Ovary (tissue), 9 donors: ENCODE measurements around the gene TFAP2B. TPM values are rescaled to one million over a fixed set of nuclear protein-coding genes. Genes with fewer than 3 reads are reported as not detected.

Source experiments
- DNase-seq, 5 donors: peaks; one replicate each; pipeline ENCODE4 v3.0.0-alpha.2; 2019 to 2020
- H3K27ac ChIP-seq, 2 donors: fragments of 200-600 bp; one replicate each; pipeline versions ENCODE4 v1.5.1 to v1.8.0; 2019 to 2022
- H3K27me3 ChIP-seq: fragments of 200-600 bp; one replicate; pipeline ENCODE4 v1.8.0; 2022
- H3K36me3 ChIP-seq: fragments of 200-600 bp; sonication (generic); one replicate; pipeline ENCODE4 v1.5.1; 2019
- H3K4me1 ChIP-seq: one replicate; pipeline ENCODE4 v1.8.1; 2013; ENCODE audit warnings: mild to moderate bottlenecking, moderate library complexity; ENCODE audit not compliant: insufficient read depth
- H3K4me3 ChIP-seq: fragments of 200-600 bp; sonication (generic); one replicate; pipeline ENCODE4 v1.5.1; 2017
- H3K9me3 ChIP-seq, 2 donors: fragments of 200-600 bp in 1 of 2; sonication (generic) in 1 of 2; one replicate each; pipeline versions ENCODE4 v1.5.1 to v1.8.1; 2013 to 2019; ENCODE audit warnings: mild to moderate bottlenecking in 1 of 2, moderate library complexity in 1 of 2
- EP300 ChIP-seq: sonication (generic); formaldehyde crosslinking; IDR thresholded peaks from one replicate; pipeline ENCODE4 v1.6.1; 2017; ENCODE audit warnings: antibody characterized with exemption
- POLR2A ChIP-seq: fragments of 450-650 bp; IDR thresholded peaks from one replicate; pipeline ENCODE4 v1.6.1; 2017; ENCODE audit warnings: antibody characterized with exemption, mild to moderate bottlenecking, moderate library complexity
- WGBS, 3 donors: extraction: QIAGEN DNeasy Blood & Tissue Kit in 1 of 3; methylation state at CpG; one replicate each; pipeline versions ENCODE4 v1.1.5 to v1.1.7; 2013 to 2017; 5-methylcytosine and 5-hydroxymethylcytosine counted together
- intact Hi-C, 4 donors: fragments of 100-400 bp; cut with DNase I; formaldehyde crosslinking; loops; one replicate each; pipeline versions ENCODE4 v1.11.0 to v1.15.1; 2022 to 2023
- polyA plus RNA-seq, 2 donors: library from polyadenylated mRNA; stranded (reverse); fragments of 200-250 nt in 1 of 2; fragments of 350-450 nt in 1 of 2; fragmentation: Illumina TruSeq in 1 of 2; extraction: RNeasy Lipid Tissue Mini Kit (QIAGEN cat#74804) in 1 of 2; gene quantifications; one replicate each; pipeline ENCODE4 v1.2.3, GENCODE V29; 2013 to 2014
- total RNA-seq, 7 donors: library from RNA; depleted of rRNA in 2 of 7; stranded (reverse); fragments of >200 nt in 2 of 7; fragmentation: NEBNext Ultra II Directional in 3 of 7; extraction: Animal tissue kit (Norgen Biotek cat#: 25700) in 3 of 7; gene quantifications; one replicate each; pipeline versions ENCODE4 v1.1.0 to v1.2.4, GENCODE V29; 2016 to 2023
- TF ChIP-seq, protein P1 (sequence below), 3 donors: fragments of 450-650 bp in 2 of 3; fragments of 200-600 bp in 1 of 3; IDR thresholded peaks; one replicate each; pipeline versions ENCODE4 v1.5.1 to v1.8.0; 2016 to 2022; ENCODE audit warnings: antibody characterized with exemption in 3 of 3, mild to moderate bottlenecking in 1 of 3
- donor health status: DM: no; HTN: no; CAD: no; lungs with moderate emphysema.
- donor health status: DM: no; HTN: no; CAD: no.
- donor health status: Bipolar disorder and iron deficiency.
- donor health status: DM: yes; HTN: yes; CAD: no.
- donor health status: DM: no; HTN: no; CAD: no.
- donor health status: DM: yes; HTN: yes; CAD: no.

Gene TFAP2B
- total and polyA plus RNA-seq, 9 donors, result not detected

DNA sequence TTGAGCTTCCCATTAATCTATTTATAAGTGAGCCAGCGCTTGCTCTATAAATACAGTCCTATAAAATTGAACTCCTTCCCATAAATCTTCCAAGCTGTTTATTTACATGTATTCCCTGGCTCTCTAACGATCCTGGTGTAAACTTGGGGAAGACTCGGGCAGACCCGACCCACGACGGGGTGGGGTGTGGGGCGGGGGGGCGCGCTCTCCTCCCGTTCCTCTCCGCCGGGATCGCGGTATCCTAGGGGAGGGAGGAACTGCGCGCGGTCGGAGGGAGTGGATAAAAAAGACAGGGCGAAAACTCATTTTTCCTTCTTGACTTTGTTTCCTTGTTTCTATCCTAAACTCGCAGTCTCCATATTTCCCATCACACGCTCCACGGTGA, 31.1 kb downstream of the TFAP2B start:
- DNase-seq, result no peak
- TF ChIP-seq, protein P1, sequence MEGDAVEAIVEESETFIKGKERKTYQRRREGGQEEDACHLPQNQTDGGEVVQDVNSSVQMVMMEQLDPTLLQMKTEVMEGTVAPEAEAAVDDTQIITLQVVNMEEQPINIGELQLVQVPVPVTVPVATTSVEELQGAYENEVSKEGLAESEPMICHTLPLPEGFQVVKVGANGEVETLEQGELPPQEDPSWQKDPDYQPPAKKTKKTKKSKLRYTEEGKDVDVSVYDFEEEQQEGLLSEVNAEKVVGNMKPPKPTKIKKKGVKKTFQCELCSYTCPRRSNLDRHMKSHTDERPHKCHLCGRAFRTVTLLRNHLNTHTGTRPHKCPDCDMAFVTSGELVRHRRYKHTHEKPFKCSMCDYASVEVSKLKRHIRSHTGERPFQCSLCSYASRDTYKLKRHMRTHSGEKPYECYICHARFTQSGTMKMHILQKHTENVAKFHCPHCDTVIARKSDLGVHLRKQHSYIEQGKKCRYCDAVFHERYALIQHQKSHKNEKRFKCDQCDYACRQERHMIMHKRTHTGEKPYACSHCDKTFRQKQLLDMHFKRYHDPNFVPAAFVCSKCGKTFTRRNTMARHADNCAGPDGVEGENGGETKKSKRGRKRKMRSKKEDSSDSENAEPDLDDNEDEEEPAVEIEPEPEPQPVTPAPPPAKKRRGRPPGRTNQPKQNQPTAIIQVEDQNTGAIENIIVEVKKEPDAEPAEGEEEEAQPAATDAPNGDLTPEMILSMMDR (IDR thresholded peaks at IDR 0.05), result no peak
- TF ChIP-seq POLR2A (no peak), EP300 (no peak)
- Histone ChIP-seq H3K27ac (no peak overlapping the region), H3K9me3 (peaks cover 0 to 3% of the 10 kb centered on the region in 2 donors), H3K27me3 (no peaks in the 10 kb centered on the region), H3K36me3 (no peaks in the 10 kb centered on the region), H3K4me1 (no peaks in the 10 kb centered on the region), H3K4me3 (no peak overlapping the region)
- 0 to 2% (median 1%) methylated on average over 22 of the region's 22 CpGs for WGBS, 3 donors
- intact Hi-C loops, result no loop called here

DNA sequence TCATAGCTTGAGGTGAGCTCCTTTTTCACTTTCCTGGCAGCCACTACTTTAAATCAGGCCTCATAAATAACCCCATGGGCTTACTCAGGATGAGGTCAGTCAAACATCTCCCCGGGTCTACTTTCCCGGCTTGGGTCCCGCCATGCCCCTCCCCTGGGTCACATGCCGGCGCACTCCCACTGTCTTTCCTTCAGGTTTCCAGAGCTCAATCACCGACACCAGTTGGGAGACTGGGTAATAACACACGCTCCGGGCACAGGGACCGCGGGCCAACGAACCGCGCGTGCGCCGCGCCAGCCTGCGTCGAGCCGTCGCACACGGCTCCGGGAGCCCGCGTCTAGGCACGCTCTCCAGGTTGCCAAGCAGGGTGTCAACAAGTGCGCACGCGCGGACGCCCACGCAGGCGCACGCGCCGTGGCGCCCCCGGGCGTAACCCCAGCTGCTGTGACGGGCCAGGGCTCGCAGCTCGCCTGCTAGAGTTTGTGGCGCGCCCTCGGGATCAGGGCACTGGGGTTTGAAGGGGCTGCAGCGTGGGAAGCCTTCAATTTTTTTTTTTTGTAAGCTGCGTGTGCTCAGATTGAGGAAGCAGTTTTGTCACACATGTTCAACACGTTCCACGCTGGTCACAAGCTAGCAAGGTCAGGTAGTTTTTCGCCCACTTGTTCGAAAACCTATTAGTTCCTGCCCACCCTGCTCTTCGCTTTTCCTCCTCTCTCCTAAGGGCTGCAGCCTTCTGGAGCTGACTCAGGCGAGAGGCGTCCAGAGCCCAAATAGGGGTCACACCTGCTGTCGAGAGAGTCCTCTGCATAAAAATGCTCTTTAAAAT, 31.8 kb downstream of the TFAP2B start:
- 1 to 3% (median 2%) methylated on average over 41 to 55 of the region's 55 CpGs for WGBS, 3 donors
- H3K4me3 ChIP-seq, result no peak overlapping the region
- peaks cover 0 to 3% of the 10 kb centered on the region in 2 donors for H3K9me3 ChIP-seq
- no peaks in the 10 kb centered on the region for H3K4me1 ChIP-seq
- H3K36me3 ChIP-seq, result no peaks in the 10 kb centered on the region
- TF ChIP-seq EP300 (no peak), POLR2A (no peak)
- TF ChIP-seq, protein P1 (IDR thresholded peaks at IDR 0.05), result no peak
- DNase-seq, result no peak
- intact Hi-C loops, result no loop called here
- H3K27ac ChIP-seq, result no peak overlapping the region
- H3K27me3 ChIP-seq, result no peaks in the 10 kb centered on the region

DNA sequence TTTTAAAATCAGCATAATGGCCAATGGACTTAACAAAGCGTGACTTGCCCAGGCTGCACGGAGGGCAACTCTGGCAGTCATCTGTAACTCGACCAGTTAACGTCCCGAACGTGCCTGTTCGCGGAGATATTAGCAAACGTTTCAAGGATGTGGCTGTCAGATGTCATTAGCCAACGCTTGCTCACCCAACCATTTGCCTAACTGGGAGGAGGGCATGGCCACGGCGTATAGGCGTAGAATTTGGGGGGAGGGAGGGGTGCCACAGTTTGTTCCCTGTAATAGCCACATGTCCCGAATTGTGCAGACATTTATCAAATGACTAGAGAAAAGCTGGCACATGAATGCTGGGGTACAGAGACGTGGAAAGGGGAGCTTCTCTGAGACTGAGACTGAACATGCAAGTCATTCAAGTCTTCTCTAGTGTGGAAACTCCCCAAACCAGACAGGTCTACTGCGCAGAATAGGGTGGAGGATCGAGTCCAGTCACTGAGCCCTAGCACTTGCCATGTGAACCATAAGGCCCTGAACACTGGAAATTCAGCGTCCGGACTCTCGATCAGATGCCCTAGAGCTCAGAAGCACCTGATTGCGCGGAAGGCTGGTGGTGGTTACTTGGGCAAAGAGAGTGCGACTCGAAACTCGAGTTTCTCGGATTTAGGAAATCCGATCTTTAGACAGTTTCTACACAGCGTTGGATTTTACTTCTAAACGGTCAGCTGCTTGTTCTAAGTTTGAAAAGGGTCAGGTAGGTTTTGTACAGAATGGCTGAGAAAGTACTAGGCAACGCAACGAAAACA, 32.6 kb downstream of the TFAP2B start:
- H3K27ac ChIP-seq, result no peak overlapping the region
- intact Hi-C loops, result no loop called here
- H3K9me3 ChIP-seq, result no peaks in the 10 kb centered on the region
- DNase-seq, result no peak
- H3K4me3 ChIP-seq, result no peak overlapping the region
- H3K27me3 ChIP-seq, result no peaks in the 10 kb centered on the region
- H3K36me3 ChIP-seq, result no peaks in the 10 kb centered on the region
- TF ChIP-seq, protein P1 (IDR thresholded peaks at IDR 0.05), result no peak
- no peak for TF ChIP-seq POLR2A
- TF ChIP-seq EP300, result no peak
- 4 to 8% (median 5%) methylated on average over 31 of the region's 31 CpGs for WGBS, 3 donors
- no peaks in the 10 kb centered on the region for H3K4me1 ChIP-seq

DNA sequence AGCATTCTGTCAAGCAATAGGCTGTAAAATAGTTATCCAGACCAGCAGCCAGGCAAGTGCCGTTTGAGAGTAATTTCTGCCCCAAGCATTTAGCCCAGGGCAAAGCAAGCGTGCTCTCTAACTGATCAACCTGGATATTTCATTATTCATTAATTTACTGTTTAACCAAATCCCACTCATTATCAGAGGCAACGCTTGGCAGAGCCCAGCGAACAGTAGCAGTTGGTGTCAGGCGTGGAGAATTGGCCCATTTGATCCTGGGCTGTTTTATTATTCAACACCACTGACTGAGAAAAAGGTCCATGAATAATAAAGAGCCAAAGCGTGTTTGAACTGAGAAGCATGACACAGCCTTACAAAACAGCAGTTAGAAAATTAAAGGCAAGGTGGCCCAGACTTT, 35.3 kb downstream of the TFAP2B start:
- Histone ChIP-seq H3K36me3 (no peaks in the 10 kb centered on the region), H3K4me1 (no peaks in the 10 kb centered on the region), H3K4me3 (no peak overlapping the region), H3K27me3 (no peaks in the 10 kb centered on the region), H3K27ac (no peak overlapping the region), H3K9me3 (no peaks in the 10 kb centered on the region)
- no peak for TF ChIP-seq POLR2A
- no peak for TF ChIP-seq EP300
- TF ChIP-seq, protein P1 (IDR thresholded peaks at IDR 0.05), result no peak
- intact Hi-C loops, result no loop called here
- 13 to 18% (median 17%) methylated on average over 6 of the region's 6 CpGs for WGBS, 3 donors
- no peak for DNase-seq
